Ovary (tissue), 3 donors: ENCODE measurements around the gene PLAC8L1.

Source experiments
- CTCF ChIP-seq, 3 donors: fragments of 450-650 bp in 2 of 3; fragments of 200-600 bp in 1 of 3; IDR thresholded peaks; one replicate each; pipeline versions ENCODE4 v1.5.1 to v1.8.0; 2016 to 2022; ENCODE audit warnings: antibody characterized with exemption in 3 of 3, mild to moderate bottlenecking in 1 of 3
- EP300 ChIP-seq: sonication (generic); formaldehyde crosslinking; IDR thresholded peaks from one replicate; pipeline ENCODE4 v1.6.1; 2017; ENCODE audit warnings: antibody characterized with exemption
- POLR2A ChIP-seq: fragments of 450-650 bp; IDR thresholded peaks from one replicate; pipeline ENCODE4 v1.6.1; 2017; ENCODE audit warnings: antibody characterized with exemption, mild to moderate bottlenecking, moderate library complexity
- donor health status: DM: no; HTN: no; CAD: no.

DNA sequence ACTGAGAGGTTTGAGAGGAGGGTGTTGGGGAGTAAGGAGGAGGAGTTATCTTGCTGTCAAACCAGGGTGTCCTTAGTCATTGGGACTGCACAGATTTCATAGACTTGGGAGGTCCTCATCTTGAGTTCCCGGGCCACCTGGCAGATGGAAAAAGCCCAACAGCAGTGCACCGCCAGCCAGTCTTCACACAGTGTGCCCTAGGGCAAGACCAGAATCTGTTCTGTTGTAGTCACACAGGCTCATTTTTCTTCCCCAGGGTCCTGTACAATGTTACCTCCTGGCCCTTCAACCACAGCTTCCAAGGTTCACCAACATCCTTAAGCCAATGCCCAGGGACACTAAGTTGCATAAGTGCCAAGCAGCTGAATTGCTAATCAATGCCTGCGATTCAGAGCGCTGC is 21.0 kb downstream of the PLAC8L1 start:
- TF ChIP-seq EP300, result no peak
- no peak for TF ChIP-seq CTCF (IDR thresholded peaks at IDR 0.05)
- TF ChIP-seq POLR2A, result no peak
